Activated CD4-positive, alpha-beta T cell treated with anti-CD3 and anti-CD28 coated beads, Interleukin-2, amount 50 U/mL, for 48 hours (primary cell): ENCODE data around the gene CHRNA5.
A peak's percentile ranks its signal among the peaks of the same experiment; 100 is the strongest.
"Not testable (repeated sequence)": the region's sequence is repeated elsewhere in the genome, so short reads cannot be mapped to it uniquely, and the experiment has no call there.

Experiments used
- DNase-seq, 2 experiments: peaks; one replicate each; pipeline ENCODE4 v3.0.0-alpha.2; 2020

The CHRNA5 gene

DNA sequence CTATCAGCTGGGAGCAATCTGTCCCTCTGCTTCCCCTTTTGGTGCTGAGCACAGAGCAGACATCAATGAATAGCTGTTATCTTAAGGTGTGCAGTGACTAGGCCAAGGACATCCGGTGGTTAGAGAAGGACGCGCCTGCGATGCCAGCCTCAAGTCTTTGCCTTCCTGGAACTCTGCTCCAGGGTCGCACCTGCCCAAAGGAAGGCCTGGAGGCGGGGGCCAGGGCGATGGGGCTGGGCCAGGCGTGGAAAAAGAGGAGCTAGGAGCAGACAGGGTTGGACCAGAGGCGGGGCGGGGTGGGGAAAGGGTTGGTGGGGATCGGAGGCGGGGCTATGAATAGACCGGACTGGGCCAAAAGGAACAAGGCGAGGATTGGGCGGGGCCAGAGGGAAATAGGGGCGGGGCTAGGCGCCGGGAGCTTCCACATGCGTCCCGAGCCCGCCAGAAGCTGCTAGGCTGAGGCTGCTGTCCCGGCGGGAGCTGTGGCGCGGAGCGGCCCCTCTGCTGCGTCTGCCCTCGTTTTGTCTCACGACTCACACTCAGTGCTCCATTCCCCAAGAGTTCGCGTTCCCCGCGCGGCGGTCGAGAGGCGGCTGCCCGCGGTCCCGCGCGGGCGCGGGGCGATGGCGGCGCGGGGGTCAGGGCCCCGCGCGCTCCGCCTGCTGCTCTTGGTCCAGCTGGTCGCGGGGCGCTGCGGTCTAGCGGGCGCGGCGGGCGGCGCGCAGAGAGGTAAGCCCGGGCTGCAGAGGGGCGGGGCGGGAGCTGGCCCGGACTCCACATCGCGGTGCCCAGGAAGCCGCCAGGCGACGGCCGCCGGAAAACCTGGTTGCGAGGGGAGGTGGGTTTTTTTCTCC is at the start of gene CHRNA5:
Gene CHRNA5, plus strand, starts transcription at position 424 of the 854 bp plus-strand sequence. Its CDS starts 200 bp downstream, at position 624.
- peak; percentile 87 to 88 for DNase-seq

DNA sequence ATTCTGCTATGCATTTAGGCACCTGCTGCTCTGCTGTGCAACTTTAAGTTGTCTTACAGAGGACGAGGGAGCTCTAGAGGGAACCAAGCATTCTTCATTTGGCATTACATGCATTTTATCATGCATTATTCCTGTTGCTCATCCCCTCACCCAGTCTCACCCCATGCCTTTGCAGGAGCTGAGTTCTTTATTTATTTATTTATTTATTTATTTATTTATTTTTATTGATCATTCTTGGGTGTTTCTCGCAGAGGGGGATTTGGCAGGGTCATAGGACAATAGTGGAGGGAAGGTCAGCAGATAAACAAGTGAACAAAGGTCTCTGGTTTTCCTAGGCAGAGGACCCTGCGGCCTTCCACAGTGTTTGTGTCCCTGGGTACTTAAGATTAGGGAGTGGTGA is 45.3 kb upstream of the CHRNA5 start:
- not testable (repeated sequence) for DNase-seq

DNA sequence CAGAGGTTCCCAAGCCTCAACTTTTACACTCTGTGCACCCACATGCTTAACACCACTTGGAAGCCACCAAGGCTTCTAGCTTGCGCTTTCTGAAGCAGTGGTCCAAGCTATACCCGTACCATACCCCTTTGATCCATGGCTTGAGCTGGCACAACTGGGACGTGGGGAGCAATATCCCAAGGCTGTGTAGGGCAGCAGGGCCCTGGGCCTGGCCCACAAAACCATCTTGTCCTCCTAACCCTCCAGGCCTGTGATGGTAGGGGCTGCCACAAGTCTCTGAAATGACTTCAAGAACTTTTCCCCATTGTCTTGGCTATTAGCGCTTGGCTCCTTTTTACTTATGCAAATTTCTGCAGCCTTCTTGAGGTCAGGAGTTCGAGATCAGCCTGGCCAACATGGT is 41.1 kb upstream of the CHRNA5 start:
- DNase-seq, result no peak

DNA sequence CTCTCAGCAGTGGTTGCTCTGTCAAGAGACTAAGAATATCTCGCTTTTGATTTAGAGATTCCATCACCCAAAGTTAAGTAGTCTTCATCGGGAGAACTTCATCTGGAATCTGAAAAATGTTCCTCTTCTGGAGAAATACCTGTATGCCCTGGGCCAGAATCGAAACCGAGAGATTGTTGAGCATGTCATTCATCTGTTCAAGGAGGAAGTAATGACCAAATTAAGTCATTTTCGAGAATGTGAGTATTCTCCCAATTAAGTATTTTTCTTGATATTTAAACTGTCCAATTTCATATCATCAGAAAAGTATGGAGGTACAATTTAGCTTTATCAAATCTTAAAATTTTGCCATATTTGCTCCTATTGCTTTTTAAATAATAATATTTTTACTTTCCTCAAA is 38.0 kb upstream of the CHRNA5 start:
- no peak for DNase-seq

DNA sequence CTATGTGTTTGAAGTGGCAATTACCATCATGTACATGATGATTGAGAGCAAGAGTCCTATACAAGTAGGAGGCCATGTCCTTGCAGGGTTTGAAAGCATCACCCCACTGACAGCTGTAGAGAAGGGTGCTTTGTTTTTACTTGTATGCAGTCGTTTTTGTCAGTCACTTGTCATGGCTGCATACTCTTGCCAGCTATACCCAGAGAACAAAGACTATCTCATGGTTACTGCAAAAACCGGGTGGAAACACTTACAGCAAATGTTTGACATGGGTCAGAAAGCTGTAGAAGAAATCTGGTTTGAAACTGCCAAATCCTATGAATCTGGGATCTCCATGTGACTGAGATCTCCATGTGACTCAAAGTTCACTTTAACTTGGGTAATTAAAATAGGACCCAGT is 32.0 kb upstream of the CHRNA5 start:
- DNase-seq, result no peak

DNA sequence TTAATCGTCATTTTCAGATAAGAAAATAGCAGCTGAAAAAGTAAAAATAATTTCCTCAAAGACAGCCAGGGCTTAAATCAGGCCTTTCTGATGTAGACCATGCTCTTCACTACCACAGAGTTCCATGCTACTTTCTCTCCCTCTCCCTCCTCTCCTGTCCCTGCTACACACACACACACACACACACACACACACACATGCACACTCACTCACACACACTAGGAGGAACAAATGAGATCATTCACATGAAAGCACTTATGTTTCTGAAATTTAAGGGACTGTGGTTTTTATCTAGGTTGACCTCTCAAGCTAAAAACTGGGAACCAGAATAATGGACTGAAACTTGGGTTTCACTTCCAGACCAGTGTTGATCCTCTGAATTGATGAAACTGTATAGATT is 29.2 kb upstream of the CHRNA5 start:
- DNase-seq, result no peak

DNA sequence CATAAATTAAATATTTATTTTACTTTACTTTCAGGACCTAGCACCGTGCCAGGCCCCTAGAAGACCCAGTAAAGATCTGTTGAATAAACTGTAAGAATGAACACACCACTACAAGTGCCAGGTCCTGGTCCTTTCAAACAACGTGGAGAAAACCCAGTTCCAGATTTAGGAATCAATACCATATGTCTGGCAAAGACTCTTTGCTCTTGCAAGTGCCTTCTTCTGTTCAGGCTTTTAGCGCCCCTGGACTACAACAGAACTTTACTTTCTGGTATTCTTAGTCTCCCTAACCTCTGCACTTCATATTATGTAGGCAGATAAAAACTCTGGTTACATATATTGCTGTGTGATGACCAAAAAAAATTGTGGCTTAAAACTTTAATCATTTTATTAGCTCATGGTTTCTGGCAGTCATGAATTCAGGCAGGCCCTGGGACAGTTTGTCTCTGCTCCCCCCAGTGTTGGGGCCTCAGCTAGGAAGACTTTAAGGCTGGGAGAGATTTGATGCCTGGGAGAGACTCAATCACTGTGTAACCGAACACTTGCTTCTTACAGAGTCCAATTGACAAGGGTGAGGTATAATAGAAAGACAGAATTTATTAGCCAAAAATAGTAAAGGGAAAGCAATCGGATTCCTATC is 27.9 kb upstream of the CHRNA5 start:
- DNase-seq, result no peak

DNA sequence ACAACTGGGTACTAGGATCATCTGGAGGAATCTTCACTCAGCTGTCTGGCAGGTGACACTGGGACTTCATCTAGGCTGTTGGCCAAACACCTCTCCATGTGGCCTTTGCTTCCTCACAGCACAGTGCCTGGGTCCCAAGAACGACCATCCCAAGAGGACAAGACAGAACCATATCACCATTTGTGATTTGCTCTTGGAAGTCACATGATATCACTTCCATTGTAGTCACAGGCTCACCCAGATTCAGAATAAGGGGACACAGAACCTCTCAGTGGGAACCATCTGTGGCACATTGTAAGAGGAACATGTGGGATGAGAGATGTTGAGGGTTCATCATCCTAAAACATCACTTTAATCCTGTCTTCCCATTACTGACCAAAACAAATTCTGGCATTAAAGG is 27.0 kb upstream of the CHRNA5 start:
- DNase-seq, result no peak

DNA sequence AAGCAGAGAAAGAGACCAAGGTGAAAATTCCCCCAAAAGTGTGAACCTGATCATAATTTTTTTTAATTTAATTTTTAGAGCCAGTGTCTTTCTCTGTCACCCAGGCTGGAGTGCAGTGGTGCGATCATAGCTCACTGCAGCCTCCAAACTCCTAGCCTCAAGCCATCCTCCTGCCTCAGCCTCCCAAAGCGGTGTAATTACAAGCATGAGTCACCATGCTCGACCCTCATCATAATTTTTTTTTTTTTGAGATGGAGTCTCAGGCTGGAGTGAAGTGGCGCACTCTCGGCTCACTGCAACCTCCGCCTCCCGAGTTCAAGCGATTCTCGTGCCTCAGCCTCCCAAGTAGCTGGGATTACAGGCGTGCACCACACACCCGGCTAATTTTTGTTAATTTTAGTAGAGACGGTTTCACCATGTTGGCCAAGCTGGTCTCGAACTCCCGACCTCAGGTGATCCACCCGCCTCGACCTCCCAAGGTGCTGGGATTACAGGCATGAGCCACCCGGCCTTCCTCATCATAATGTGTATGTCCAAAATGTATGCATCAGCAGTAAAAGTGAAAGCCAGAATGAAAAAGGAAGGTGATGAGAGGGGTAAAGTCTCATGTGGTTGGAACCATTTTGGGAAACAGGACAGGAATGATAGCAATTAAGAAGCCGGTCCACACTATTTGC is 25.7 kb upstream of the CHRNA5 start:
- DNase-seq, result peak; percentile 7 to 19

DNA sequence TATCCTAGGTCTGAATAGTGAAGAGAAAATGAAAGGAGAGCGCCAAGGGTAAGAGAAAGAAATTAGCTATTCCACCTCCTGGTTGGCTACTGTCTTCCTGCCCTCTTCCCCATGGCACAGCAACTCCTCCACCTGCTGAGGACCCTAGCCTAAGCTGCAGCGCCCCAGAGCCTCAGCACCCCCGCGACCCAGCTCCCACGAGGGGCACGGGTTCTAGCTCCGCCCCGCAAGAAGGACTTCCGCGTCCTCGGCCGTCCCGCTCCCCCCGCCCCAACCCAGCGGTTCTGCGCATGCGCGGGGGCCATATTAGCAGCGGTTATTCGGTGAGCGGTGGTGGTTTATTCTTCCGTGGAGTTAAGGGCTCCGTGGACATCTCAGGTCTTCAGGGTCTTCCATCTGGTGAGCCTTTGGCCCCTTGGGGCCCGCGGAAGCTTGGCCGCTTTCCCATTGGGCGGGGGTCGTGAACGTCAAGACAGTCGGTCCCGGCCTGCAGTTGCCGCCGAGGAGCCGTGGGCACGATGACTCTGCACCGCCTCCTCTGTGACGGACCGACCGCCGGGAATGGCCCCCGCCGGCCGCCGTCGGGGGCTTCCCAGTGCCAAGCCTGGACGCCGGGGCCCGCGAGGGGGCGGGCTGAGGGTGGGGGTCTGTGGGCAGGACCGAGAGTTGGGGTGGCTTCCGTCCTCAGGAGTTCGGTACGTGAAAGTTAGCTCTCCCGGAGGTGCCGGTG is 25.0 kb upstream of the CHRNA5 start, which contains the start of gene PSMA4:
Gene PSMA4, plus strand, starts transcription at position 304 of the 730 bp plus-strand sequence. CDS start 1,484 bp downstream, outside the sequence.
- DNase-seq, result peak; percentile 94 to 95

DNA sequence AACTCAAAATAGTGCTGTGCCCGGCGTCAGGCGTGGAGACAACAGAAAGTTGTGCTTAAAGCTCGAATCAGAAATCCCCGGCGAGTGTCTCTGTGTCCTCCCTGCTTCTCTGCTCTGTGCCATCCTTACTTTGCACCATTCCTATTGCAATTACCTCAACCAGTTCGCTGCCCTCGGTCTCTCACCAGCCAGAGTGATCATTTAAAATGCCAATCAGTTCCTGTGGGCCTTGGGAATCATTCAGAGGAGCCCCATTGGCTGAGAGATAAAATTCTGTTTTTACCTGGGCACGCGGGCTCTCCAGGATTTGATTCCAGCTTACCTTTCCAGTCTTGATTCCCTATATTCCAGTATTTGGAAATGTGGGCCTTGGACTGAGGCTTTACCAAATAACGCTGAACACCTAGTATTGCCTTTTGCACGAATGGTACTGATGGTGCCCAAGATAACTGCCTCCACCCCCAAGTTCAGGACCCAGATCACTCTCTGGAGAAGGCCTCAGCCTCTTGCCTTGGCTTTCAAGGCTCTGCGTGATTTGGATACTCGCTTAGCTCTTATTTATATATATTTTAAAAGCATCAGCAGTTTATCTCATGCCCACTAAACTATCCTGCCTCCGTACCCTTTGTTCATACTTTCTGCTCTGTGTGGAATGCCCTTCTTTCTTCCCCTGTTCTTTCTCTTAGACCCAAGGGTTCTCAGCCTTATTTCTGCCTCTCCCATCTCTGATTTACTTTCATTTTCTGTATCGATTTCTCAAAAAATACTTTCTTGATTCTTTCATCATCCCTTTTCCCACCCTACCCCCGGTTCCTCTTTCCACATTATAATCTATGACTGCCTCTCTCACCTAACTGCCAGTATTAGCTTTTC is 24.2 kb upstream of the CHRNA5 start:
- peak in 1 of 2 experiments; percentile 26 for DNase-seq

DNA sequence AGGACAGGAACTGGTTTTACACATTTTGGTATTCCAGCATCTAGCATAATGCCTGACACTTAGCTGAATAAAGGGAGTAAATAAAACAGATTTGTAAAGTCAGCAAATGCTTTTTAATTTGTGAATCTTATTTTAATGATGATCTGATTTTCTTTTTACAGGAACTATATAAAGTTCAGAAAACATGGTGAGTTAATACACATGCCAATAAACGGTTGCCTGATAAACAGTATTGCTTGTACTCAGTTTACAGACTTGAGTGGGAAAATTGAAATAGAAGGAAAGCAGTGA is 23.6 kb upstream of the CHRNA5 start:
- DNase-seq, result no peak

DNA sequence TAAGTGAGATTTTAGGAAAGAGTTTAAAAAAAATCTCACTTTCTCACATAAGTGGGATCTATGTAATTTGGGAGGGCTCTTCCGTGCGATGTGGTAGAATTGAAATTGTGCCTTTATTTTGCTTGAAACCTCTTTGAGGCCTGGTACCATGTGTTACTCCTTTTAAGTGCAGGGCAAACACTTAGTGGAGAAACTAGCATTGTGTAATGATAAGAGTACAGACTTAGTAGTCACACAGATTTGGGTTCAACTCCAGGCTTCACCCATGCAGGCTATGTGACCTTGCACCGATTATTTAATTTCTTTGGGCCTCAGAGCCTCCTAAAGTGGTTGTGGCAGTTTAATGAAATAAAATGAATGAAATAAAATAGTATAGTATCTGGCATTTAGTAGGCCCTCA is 22.7 kb upstream of the CHRNA5 start:
- no peak for DNase-seq

DNA sequence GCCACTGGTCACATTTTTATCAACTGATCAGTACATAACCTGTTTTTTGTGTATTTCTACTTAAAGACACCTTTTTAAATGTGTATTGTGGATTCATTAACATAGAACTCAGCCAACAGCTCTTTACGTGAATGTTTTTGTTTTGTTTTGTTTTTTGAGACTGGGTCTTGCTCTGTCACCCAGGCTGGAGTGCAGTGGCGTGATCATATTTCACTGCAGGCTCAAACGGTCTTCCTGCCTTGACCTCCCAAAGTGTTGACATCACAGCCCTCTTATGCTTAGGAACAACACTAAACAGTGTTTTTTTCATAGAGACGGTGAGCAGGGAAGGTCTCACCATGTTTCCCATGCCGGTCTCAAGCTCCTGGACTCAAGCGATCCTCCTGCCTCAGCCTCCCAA is 15.1 kb upstream of the CHRNA5 start:
- no peak for DNase-seq

DNA sequence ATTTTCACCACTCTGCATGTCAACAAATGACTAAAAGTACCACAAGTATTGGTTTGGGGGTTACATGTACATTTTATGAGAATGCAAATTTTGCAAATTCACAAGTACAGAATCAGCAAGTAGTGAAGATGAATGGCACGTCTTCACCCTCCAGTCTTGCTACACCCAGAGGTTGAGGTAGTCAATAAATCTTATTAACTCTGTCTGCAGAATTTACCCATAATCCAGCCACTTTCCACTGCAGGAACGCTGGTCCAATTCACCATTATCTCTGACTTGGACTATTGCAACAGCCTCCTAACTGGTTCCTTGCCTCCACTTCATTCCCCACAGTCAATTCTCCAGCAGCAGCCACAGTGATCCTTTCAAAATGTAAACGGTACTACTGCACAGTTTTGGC is 14.5 kb upstream of the CHRNA5 start:
- no peak for DNase-seq

DNA sequence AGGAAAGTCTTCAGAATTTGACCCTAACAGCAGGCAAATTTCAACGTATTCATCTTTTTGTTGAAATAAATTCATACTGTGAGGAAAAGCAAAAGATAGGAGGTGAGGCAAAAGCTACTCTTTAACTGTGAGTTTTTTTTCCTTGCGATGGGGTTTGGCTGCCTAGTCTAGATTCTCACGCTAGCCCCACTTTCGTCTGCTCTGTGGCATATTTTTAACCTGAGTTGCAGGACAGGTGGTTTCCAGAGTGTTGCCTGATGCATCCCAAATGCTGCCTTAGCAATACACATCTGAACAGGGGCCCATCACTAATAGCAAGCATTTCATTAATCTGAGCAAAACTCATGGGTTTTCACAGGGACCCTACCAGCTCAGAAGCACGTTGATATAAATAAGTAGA is 13.4 kb upstream of the CHRNA5 start:
- DNase-seq, result no peak

DNA sequence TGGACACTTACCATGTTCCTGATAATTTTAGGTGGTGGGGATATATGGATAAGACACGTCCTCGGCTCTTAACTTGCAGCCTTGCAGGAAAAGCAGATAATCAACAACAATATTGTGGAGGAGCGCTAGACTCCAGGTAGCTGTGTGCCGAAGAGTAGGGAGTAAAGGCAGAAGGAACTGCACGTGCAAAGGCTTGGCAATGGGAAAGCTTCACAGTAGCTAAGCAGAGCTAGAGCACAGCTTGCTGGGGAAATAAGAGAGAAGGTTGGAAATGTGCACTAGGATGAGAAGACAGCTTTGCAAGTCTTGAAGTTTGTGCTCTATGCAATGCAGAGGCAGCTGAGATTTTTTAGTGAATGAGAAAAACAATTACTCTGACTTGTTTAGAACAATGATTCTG is 12.7 kb upstream of the CHRNA5 start:
- DNase-seq, result no peak

DNA sequence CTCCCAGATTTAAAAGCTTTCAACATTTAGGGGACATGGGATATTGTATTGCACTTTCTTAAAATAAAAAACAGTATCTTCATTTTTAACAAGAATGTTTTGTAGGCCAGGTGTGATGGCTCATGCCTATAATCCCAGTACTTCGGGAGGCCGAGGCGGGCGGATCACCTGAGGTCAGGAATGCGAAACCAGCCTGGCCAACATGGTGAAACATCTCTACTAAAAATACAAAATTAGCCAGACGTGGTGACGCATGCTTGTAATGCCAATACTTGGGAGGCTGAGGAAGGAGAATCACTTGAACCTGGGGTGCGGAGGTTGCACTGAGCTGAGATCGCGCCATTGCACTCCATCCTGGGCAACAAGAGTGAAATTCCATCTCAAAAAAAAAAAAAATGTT is 5.1 kb upstream of the CHRNA5 start:
- not testable (repeated sequence) for DNase-seq

DNA sequence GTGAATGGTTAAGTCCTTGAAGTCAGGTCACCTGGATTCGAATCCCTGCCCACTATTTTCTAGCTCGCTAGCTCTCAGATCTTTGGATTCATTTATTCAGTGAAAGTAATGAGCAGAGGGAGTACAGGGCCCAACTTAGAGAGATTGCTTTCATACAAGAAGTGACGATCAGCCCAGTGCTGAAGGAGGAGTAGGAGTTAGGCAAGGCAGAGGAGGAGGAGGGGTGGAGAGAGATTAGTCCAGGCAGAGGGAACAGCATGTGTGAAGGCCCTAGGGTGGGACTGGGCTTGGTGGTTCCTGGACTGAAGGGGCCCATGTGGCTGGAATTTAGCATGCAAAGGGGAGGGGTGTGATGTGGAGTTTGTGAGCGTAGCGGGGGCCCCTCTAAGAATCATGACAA is 3.8 kb upstream of the CHRNA5 start:
- DNase-seq, result no peak

DNA sequence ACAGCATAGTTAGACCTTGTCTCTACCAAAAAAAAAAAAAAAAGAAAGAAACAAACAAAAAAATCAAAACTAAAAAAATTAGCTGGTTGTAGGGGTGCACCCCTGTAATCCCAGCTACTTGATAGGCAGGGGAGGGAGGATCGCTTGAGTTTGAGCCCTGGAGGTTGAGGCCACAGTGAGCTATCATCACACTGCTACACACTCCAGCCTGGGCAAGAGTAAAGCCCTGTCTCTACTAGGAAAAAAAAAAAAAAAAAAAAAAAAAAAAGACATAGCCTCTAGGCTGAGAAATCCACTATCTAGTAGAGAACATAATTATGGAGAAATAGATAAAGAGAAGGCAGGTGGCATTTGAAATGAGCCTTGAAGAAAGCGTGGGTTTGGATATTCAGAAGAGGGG is 2.2 kb upstream of the CHRNA5 start:
- no peak for DNase-seq

DNA sequence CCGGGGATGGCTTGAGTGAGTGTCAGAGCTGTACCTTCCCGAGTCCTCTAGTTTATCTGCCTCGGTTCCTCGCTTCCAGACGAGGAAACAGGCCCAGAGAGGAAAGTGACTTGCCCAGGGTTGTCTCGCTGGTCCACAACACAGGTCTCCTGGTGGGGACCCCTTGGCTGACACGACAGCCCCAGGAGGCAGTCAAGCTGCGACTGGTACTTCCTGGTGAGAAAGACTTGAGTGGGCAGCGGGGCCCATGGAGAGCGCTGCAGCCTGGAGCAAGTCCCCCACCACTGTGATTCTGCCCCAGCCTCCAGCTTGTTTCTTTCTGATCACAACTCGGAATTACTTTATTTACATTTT is 600 bp upstream of the CHRNA5 start:
- no peak for DNase-seq
